ENCODE results near the gene PPWD1.

The PPWD1 gene

DNA sequence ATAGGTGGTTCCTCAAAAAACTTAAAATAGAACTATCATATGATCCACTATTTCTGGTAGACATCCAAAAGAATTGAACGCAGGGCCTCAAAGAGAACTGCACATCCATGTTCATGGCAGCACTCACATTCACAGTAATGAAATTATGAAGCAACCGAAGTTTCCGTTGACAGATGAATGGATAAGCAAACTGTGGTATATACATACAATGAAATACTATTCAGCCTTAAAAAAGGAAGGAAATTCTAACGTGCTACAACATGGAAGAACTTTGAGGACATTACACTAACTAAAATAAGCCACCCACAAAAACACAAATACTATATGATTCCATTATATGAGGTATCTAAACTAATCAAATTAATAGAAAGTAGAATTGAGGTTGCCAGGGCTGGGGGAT is 18.6 kb upstream of the PPWD1 start:
- TF ChIP-seq POLR2A (IDR thresholded peaks at IDR 0.05; ENCODE audit: extremely low read depth, insufficient read length) = no peak
- TF ChIP-seq, protein P1, sequence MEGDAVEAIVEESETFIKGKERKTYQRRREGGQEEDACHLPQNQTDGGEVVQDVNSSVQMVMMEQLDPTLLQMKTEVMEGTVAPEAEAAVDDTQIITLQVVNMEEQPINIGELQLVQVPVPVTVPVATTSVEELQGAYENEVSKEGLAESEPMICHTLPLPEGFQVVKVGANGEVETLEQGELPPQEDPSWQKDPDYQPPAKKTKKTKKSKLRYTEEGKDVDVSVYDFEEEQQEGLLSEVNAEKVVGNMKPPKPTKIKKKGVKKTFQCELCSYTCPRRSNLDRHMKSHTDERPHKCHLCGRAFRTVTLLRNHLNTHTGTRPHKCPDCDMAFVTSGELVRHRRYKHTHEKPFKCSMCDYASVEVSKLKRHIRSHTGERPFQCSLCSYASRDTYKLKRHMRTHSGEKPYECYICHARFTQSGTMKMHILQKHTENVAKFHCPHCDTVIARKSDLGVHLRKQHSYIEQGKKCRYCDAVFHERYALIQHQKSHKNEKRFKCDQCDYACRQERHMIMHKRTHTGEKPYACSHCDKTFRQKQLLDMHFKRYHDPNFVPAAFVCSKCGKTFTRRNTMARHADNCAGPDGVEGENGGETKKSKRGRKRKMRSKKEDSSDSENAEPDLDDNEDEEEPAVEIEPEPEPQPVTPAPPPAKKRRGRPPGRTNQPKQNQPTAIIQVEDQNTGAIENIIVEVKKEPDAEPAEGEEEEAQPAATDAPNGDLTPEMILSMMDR (IDR thresholded peaks at IDR 0.05; ENCODE audit: low read depth, low read length) = no peak
- TF ChIP-seq, protein P2, sequence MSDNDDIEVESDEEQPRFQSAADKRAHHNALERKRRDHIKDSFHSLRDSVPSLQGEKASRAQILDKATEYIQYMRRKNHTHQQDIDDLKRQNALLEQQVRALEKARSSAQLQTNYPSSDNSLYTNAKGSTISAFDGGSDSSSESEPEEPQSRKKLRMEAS (IDR thresholded peaks at IDR 0.05; ENCODE audit: low read depth, low read length) = no peak
- no peak for DNase-seq (ENCODE audit: low read depth)
- H3K4me3 ChIP-seq (ENCODE audit: low read depth, low read length) = no peak overlapping the region

DNA sequence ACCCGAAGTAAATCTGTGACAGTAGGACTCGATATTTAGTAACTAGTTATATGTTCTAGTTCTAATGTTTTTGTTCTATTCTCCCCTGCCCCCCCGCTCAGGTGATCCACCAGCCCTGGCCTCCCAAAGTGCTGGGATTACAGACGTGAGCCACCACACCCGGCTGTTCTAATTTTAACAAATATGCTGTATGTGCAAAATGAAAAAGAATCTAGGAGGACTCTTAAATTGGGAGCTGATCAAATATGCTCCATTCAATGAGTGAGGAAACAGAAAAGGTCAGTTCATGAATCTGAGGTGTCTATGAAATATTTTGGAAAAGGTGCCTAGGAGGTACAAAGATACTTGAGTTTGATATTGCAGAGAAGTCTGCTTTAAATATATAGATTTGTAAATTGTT is 17.0 kb upstream of the PPWD1 start:
- no peak overlapping the region for H3K4me3 ChIP-seq (ENCODE audit: low read depth, low read length)
- DNase-seq (ENCODE audit: low read depth) = no peak
- TF ChIP-seq POLR2A (IDR thresholded peaks at IDR 0.05; ENCODE audit: extremely low read depth, insufficient read length) = no peak
- no peak for TF ChIP-seq MYC (IDR thresholded peaks at IDR 0.05; ENCODE audit: low read depth, low read length)
- TF ChIP-seq, protein P1 (IDR thresholded peaks at IDR 0.05; ENCODE audit: low read depth, low read length) = no peak
- TF ChIP-seq, protein P2 (IDR thresholded peaks at IDR 0.05; ENCODE audit: low read depth, low read length) = no peak

DNA sequence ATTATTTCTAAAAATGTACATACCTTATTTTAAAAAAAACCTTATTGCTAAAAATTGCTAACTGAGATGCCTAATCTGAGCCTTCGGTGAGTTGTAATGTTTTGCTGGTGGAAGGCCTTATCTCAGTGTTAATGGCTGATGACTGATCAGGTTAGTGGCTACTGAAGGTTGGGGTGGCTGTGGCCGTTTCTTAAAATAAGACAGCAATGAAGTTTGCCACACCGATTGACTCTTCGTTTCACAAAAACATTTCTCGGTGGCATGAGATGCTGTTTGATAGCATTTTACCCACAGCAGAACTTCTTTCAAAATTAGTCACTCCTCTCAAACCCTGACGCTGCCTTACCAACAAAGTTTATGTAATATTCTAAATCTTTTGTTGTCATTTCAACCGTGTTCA is 14.8 kb upstream of the PPWD1 start:
- no peak for DNase-seq (ENCODE audit: low read depth)
- no peak overlapping the region for H3K4me3 ChIP-seq (ENCODE audit: low read depth, low read length)
- TF ChIP-seq POLR2A (IDR thresholded peaks at IDR 0.05; ENCODE audit: extremely low read depth, insufficient read length) (no peak), MYC (IDR thresholded peaks at IDR 0.05; ENCODE audit: low read depth, low read length) (no peak)
- TF ChIP-seq, protein P1 (IDR thresholded peaks at IDR 0.05; ENCODE audit: low read depth, low read length) = no peak
- TF ChIP-seq, protein P2 (IDR thresholded peaks at IDR 0.05; ENCODE audit: low read depth, low read length) = no peak

DNA sequence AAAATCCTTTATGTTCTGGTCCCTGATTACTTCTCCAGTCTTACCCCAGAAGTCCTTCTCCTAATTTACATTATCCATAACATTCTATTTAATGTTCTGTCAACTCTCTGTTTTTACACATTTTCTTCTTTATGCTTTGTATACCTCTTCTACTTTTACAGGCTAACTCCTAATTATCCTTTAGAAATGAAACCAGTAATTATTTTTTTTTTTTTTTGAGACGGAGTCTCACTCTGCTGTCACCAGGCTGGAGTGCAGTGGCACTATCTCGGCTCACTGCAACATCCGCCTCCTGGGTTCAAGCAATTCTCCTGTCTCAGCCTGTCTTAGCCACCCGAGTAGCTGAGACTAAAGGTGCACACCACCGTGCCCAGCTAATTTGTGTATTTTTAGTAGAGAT is 9.2 kb upstream of the PPWD1 start:
- TF ChIP-seq, protein P1 (IDR thresholded peaks at IDR 0.05; ENCODE audit: low read depth, low read length) = no peak
- TF ChIP-seq MYC (IDR thresholded peaks at IDR 0.05; ENCODE audit: low read depth, low read length) (no peak), POLR2A (IDR thresholded peaks at IDR 0.05; ENCODE audit: extremely low read depth, insufficient read length) (no peak)
- TF ChIP-seq, protein P2 (IDR thresholded peaks at IDR 0.05; ENCODE audit: low read depth, low read length) = no peak
- DNase-seq (ENCODE audit: low read depth) = no peak
- no peak overlapping the region for H3K4me3 ChIP-seq (ENCODE audit: low read depth, low read length)

DNA sequence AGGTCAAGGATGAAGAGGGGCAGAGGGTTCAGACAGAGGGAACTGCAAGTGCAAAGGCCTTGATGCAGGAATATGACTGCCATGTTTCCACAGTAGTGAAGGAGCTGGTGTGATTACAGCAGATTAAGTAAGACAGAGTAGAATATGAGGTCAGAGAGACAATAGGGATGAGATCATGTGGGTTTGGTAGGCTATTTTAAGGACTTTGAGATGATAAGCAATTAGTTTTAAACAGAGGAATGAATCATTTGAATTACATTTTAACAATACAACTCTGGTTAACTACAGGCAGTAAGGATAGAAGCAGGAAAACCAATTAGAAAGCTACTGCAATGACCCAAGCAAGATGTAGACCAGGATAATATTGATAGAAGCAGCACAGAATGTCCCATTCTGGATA is 7.8 kb upstream of the PPWD1 start:
- no peak overlapping the region for H3K4me3 ChIP-seq (ENCODE audit: low read depth, low read length)
- no peak for DNase-seq (ENCODE audit: low read depth)
- TF ChIP-seq, protein P1 (IDR thresholded peaks at IDR 0.05; ENCODE audit: low read depth, low read length) = no peak
- TF ChIP-seq, protein P2 (IDR thresholded peaks at IDR 0.05; ENCODE audit: low read depth, low read length) = no peak
- TF ChIP-seq MYC (IDR thresholded peaks at IDR 0.05; ENCODE audit: low read depth, low read length) = no peak
- TF ChIP-seq POLR2A (IDR thresholded peaks at IDR 0.05; ENCODE audit: extremely low read depth, insufficient read length) = no peak

DNA sequence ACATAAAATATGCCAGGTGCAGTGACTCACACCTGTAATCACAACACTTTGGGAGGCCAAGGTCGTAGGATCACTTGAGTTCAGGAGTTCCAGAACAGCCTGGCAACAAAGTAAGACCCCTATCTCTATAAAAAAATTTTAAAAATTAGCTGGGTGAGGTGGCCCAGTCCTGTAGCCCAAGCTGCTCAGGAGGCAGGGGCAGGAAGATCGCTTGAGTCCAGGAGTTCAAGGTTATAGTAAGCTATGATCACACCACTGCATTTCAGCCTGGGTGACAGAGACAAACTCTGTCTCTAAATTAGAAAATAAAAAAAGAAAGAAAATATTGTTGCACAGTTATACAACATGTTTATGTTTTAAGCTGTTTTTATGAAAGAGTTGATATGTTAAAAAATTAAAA is 6.9 kb upstream of the PPWD1 start:
- no peak overlapping the region for H3K4me3 ChIP-seq (ENCODE audit: low read depth, low read length)
- no peak for TF ChIP-seq MYC (IDR thresholded peaks at IDR 0.05; ENCODE audit: low read depth, low read length)
- no peak for TF ChIP-seq POLR2A (IDR thresholded peaks at IDR 0.05; ENCODE audit: extremely low read depth, insufficient read length)
- TF ChIP-seq, protein P2 (IDR thresholded peaks at IDR 0.05; ENCODE audit: low read depth, low read length) = no peak
- TF ChIP-seq, protein P1 (IDR thresholded peaks at IDR 0.05; ENCODE audit: low read depth, low read length) = no peak
- no peak for DNase-seq (ENCODE audit: low read depth)

Measured in NB4 (cell line).